Measurements from ENCODE around the gene GRHL1.
"Not testable (repeated sequence)": the region's sequence is repeated elsewhere in the genome, so short reads cannot be mapped to it uniquely, and the experiment has no call there.

The GRHL1 gene

DNA sequence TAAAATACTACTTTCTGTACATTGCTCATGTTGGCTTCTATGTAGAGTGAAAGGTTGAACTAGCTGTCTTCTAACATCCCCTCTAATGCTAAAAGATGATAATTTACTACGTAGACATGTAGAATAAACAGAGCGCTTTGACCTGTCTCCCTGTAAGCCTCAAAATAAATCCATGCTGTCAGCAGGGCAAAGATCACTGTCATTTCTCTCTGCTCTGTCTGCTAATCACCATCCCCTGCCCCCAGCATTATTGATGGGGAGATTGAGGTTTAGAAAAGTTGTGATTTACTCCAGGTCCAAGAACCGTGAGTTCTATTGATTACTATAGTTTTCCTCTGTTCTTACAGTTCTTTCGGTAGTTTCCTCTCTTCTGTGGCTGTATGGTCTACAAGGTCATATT, 39.0 kb upstream of the GRHL1 start:
- DNase-seq (ENCODE audit: extremely low read depth, low read depth): no peak
- no peak for TF ChIP-seq CTCF (IDR thresholded peaks at IDR 0.05; ENCODE audit: low read depth, low read length, missing control alignments)
- no peak overlapping the region for H3K4me3 ChIP-seq (replicated peaks; ENCODE audit: low read depth, low read length)

- H3K4me3 ChIP-seq (replicated peaks; ENCODE audit: low read depth, low read length): no peak overlapping the region
- peak; percentile 79 for DNase-seq (ENCODE audit: extremely low read depth, low read depth)
- TF ChIP-seq CTCF (IDR thresholded peaks at IDR 0.05; ENCODE audit: low read depth, low read length, missing control alignments): no peak
These were observed 37.0 kb upstream of the GRHL1 start for GRCh38 chr2:9914384-9915065.

DNA sequence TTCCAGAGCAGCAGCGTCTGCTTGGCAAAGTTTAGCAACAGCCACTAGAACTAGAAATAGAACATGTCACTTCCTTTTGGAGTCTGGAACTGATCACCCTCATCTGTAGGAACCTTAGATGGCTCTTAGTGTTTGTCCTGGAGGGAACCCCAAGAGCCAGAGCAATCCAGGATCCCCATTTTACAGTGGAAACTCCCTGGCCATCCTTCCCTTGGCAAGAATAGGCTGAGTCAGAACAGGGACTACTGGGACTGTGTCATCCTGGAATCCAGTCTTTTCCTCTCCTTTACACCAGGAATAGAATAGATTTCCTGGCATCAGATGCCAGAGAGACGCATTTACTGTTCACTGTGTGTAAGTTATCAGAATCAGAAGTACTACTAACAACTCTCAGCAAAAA, 33.2 kb upstream of the GRHL1 start:
- DNase-seq (ENCODE audit: extremely low read depth, low read depth): no peak
- no peak overlapping the region for H3K4me3 ChIP-seq (replicated peaks; ENCODE audit: low read depth, low read length)
- no peak for TF ChIP-seq CTCF (IDR thresholded peaks at IDR 0.05; ENCODE audit: low read depth, low read length, missing control alignments)

GRCh38 chr2:9919512-9919911, 32.0 kb upstream of the GRHL1 start:
- TF ChIP-seq CTCF (IDR thresholded peaks at IDR 0.05; ENCODE audit: low read depth, low read length, missing control alignments): no peak
- no peak overlapping the region for H3K4me3 ChIP-seq (replicated peaks; ENCODE audit: low read depth, low read length)
- DNase-seq (ENCODE audit: extremely low read depth, low read depth): no peak

DNA sequence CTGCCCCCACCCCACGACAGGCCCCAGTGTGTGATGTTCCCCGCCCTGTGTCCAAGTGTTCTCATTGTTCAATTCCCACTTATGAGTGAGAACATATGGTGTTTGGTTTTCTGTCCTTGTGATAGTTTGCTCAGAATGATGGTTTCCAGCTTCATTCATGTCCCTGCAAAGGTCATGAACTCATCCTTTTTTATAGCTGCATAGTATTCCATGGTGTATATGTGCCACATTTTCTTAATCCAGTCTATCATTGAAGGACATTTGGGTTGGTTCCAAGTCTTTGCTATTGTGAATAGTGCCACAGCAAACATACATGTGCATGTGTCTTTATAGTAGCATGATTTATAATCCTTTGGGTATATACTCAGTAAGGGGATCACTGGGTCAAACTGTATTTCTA, 24.5 kb upstream of the GRHL1 start:
- not testable (repeated sequence) for DNase-seq (ENCODE audit: extremely low read depth, low read depth); H3K4me3 ChIP-seq (replicated peaks; ENCODE audit: low read depth, low read length)

- no peak overlapping the region for H3K4me3 ChIP-seq (replicated peaks; ENCODE audit: low read depth, low read length)
- no peak for TF ChIP-seq CTCF (IDR thresholded peaks at IDR 0.05; ENCODE audit: low read depth, low read length, missing control alignments)
- no peak for DNase-seq (ENCODE audit: extremely low read depth, low read depth)
These were observed 14.2 kb upstream of the GRHL1 start for GRCh38 chr2:9937258-9937657.

- no peak overlapping the region for H3K4me3 ChIP-seq (replicated peaks; ENCODE audit: low read depth, low read length)
- TF ChIP-seq CTCF (IDR thresholded peaks at IDR 0.05; ENCODE audit: low read depth, low read length, missing control alignments): no peak
- DNase-seq (ENCODE audit: extremely low read depth, low read depth): no peak
These were observed 13.5 kb upstream of the GRHL1 start for GRCh38 chr2:9937968-9938367.
